GM11168 (cell line): ENCODE data around the gene CHST4.
"Not testable (repeated sequence)": the region's sequence is repeated elsewhere in the genome, so short reads cannot be mapped to it uniquely, and the experiment has no call there.

Source experiments
- in situ Hi-C: fragments of 300-500 bp; cut with MboI; formaldehyde crosslinking; loops from one replicate; pipeline ENCODE4 v1.12.0; 2022; ENCODE audit warnings: low sequenced_read_pairs; ENCODE audit not compliant: unreplicated experiment

The CHST4 gene

GRCh38 chr16:71520550-71520949, 5.7 kb upstream of the CHST4 start:
- in situ Hi-C loops: no loop called here

GRCh38 chr16:71524566-71525553, 1.4 kb upstream of the CHST4 start:
- in situ Hi-C loops: no loop called here

GRCh38 chr16:71528257-71528656, 2.0 kb downstream of the CHST4 start:
- in situ Hi-C loops: no loop called here

- in situ Hi-C loops: no loop called here
Observed at GRCh38 chr16:71528863-71529262, 2.6 kb downstream of the CHST4 start.

GRCh38 chr16:71532366-71532765, 6.1 kb downstream of the CHST4 start:
- in situ Hi-C loops: no loop called here

- in situ Hi-C loops: no loop called here
Observed at GRCh38 chr16:71536752-71537499, 10.7 kb downstream of the CHST4 start.

- in situ Hi-C loops: no loop called here
Observed at GRCh38 chr16:71537643-71538042, 11.4 kb downstream of the CHST4 start.

GRCh38 chr16:71542377-71542776, 16.2 kb downstream of the CHST4 start:
- in situ Hi-C loops: no loop called here

- in situ Hi-C loops: no loop called here
Observed at GRCh38 chr16:71547168-71547567, 20.9 kb downstream of the CHST4 start.

GRCh38 chr16:71552698-71553503, 26.7 kb downstream of the CHST4 start:
- in situ Hi-C loops: loop anchor here (10.0 kb wide), 1 partner anchor 952 kb away; no protein-coding TSS in a partner anchor

- in situ Hi-C loops: loop anchor here (10.0 kb wide), 1 partner anchor 949 kb away; no protein-coding TSS in a partner anchor
Observed at GRCh38 chr16:71555230-71555891, 29.1 kb downstream of the CHST4 start.

- in situ Hi-C loops: loop anchor here (10.0 kb wide), 1 partner anchor 948 kb away; no protein-coding TSS in a partner anchor
Observed at GRCh38 chr16:71557299-71557698, 31.1 kb downstream of the CHST4 start.

GRCh38 chr16:71557954-71558582, 31.8 kb downstream of the CHST4 start:
- in situ Hi-C loops: loop anchor here (10.0 kb wide), 1 partner anchor 947 kb away; no protein-coding TSS in a partner anchor

GRCh38 chr16:71559855-71560254, 33.6 kb downstream of the CHST4 start:
- in situ Hi-C loops: loop anchor here (10.0 kb wide), 1 partner anchor 945 kb away; no protein-coding TSS in a partner anchor

GRCh38 chr16:71561886-71562285, 35.7 kb downstream of the CHST4 start:
- in situ Hi-C loops: not testable (repeated sequence)

- in situ Hi-C loops: no loop called here
Observed at GRCh38 chr16:71562552-71562951, 36.3 kb downstream of the CHST4 start.

GRCh38 chr16:71564335-71564967, 38.2 kb downstream of the CHST4 start:
- in situ Hi-C loops: no loop called here

- in situ Hi-C loops: no loop called here
Observed at GRCh38 chr16:71565812-71566700, 39.8 kb downstream of the CHST4 start.
